Measurements from ENCODE around the gene KIF26B.

The KIF26B gene

DNA sequence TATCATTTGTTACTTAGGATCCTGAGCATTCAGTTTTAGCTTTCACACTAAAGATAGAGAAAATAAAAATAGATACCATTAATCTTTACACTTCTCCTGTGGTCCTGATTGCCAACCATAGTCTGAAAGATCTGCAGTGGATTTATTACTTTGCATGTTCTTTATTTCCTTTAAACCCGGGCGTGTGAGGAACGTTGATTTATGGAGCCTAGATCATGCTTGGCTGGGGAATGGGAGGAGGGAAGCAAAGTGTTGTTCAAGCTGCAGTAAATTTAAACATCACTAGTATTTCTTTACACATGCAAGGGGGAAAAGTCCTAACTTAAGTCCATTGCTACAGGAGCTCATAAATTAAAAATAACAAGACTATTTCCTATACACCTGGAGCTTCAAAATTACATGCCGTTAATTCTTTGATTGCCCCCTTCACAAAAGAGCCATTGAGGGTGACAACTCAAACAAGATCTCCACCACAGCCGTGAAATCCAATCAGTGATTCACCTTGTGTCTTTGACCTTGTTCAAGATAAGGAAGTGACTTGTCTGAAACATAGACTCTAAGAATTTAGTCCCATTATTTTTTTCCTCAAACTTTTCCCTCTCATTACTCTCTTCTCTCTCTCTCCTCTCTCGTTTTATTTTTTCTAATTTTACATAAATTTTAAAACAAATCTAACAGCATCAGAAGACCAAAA, 282.7 kb downstream of the KIF26B start:
- no peak for DNase-seq

DNA sequence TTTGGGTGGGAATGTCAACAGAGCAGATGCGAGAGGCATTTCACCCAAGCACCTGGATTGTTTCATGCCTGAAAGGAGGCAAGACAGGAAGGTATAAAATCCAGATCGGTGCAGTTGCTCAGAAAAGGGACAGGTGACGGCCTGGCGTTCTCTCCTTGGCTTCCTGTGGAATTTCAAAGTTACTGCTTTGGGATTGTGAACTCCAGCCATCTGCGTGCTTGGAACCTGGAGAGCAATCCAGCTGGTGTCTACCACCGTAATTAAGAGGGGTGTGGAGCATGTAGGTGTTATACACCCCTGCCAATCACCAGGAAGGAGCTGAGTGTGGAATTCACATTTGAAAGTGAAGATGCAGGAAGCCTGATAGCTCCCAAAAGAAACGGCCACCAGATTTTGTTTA, 286.1 kb downstream of the KIF26B start:
- no peak for DNase-seq

DNA sequence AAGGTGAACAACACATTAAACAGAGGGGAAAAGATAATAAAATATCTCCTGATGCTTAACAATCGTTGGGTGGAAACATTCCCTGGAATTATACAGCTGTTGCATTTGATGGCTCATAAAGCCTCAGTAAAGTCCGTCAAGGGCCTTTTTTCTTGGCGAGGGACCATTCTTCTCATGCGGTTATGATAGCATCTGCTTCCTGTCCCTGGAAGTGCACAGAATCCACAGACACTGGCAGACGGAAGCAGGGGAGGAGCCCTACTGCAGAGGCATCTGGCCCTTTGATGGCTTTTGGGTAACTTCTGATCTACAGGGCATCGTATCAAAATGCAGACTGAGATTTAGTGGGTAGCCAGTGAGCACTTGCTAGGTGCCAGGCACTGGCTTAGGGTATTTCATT, 286.9 kb downstream of the KIF26B start:
- DNase-seq: no peak

DNA sequence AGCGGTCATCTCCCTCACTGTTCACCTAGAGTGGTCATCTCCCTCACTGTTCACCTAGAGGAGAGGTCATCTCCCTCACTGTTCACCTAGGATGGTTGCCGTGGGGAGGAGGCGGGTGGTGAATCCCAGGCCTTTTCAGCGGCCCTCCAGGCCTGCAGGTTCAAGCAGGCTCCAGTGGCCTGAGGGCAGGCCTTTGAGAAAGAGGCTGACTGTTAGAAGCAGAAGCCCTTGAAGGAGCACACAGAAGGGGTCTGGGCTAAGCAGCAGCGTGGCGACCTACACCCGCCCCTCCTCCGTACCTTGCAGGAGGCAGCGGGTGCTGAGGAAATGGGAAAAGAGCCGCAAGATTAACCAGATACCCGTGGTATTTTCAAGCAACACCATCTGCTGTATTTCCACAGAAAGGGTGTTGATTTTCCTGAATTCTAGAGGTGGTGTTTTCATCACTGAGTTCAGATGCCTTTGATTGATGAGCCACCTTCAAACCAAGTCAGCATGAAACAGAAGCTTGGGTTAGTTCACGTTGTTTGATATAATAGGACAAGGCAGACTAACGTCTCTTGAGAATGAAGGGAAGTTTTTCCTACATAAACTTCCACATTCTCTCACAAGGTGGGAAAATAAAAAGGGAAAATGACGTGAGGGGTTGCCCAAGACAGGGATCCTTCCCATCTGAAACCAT, 289.5 kb downstream of the KIF26B start:
- no peak for DNase-seq

DNA sequence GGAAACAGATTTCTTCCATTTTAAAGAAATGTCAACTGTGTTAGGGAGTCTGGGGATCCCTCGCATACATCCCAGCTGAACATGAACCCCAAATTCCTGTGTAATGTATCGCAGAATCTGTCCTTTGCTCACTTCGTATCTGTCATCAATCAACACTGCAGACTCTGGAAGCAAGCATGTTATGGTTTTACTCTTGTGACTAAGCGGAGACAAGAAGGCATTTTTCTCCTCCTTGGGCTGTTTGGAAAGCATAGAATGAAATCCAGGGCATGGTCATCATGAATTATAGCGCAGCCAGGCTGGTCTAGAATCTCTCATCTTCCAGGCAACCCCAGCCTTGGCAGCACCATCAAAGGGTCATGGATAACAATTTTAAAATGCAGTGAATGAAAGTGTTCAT, 290.2 kb downstream of the KIF26B start:
- DNase-seq: no peak

DNA sequence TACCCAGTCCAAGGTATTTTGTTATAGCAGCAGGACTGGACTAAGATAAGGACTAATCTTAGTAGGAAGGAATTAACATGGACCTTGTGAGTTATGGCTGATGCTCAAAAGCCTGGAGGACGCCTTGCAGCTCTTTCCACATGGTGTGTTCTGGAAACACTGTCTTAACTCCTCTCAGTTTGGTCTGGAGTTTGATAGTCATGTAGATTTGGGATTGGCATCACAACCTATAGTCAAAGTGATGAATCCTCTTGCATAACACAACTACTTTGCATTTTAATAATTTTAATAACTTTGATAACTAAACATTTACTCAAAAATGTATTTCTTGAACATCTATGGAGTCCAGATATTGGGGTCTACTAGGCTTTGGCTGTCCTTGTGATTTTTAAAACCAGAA, 293.7 kb downstream of the KIF26B start:
- no peak for DNase-seq

DNA sequence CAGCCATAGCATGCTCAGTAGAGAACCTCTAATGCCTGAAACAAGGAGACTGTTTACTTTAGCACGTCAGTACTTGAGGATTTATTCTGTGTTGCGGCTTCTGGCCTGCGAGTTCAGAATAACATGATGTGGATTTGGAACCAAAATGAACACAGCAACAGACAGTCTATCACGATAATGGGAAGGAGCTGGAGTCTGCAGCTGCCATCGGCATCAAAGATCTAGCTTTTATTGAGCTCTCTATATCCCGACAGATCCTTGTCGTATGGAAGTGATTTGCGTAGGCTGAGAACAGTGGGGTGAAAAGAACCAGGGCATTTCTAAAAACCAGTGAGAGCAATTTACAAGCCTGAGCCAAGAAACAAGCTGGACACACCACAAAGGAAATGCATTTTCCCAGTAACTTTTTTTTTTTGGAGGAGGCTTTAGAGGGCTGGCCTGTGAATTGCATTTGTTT, 294.2 kb downstream of the KIF26B start:
- no peak for DNase-seq

DNA sequence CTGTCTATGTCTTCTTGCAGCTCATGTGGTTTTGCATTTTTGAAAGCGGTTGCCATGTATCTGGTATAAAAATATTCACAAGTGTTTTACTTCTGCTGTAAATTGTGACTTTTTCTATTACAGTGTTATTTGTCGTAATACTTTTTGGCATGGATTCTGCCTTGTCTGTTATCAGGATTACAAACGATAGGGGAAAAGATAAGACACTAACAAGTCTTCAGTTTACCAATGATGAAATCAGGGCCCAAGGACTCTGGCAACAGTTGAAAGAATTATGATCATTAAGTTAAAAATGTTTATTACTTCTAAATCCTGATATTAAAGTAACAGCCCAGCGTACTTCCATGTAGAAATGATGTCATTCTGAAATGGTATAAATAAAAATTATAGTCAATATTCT, 298.8 kb downstream of the KIF26B start:
- DNase-seq: no peak

DNA sequence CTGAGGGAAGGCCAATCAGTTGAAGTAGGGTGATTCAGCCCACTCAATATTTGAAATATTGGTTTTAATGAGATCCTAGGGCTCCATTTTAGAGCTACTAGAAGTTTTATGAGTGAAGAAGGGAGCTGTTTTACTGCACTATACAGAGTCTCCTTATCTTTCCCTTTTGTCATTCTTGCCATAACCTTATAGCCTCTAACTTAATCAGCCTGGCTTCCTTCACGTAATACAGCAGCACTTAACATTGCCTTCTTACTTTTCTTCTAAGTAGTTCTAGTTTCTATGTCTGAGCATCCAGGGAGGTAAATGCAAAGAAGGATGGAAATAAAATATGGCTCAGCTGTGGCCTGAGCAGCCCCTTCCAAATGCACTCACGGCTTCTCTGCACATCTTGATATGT, 299.3 kb downstream of the KIF26B start:
- DNase-seq: no peak

DNA sequence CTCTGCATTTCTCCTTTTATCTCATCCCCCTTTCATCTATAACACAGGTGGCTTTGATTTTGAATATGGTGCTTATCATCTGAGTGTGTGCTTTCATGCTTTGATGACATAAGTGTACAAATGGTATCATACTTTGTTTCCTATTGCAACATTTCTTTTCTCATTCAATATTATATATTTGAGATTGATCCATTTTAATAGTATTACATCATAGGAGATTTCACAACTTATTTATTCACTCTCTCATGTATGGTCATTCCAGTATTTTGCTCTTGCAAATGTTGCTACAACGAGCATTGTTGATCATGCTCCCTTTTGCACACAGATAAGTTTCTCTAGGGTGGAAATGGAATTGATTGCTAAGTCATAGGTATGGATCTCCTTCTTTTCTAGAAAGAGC, 302.8 kb downstream of the KIF26B start:
- no peak for DNase-seq

DNA sequence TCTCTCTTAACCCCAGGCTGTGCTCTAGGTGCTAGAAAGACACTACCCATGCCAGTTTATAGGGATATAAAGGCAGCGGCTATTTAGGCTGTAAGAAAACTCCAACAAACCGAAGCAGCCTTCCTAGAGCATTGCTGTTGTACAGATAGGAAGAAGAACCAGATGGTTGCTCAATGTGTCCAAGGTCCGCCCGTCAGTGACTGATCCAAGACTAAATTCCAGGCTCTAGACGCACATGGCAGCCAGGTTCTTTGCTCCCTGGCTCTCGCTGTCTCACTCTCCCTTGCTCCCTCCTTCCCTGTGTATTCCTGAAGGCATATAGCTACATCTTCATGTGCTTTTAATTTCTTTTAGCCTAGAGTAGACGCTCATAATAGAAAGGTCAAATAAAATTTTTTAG, 303.4 kb downstream of the KIF26B start:
- DNase-seq: no peak

DNA sequence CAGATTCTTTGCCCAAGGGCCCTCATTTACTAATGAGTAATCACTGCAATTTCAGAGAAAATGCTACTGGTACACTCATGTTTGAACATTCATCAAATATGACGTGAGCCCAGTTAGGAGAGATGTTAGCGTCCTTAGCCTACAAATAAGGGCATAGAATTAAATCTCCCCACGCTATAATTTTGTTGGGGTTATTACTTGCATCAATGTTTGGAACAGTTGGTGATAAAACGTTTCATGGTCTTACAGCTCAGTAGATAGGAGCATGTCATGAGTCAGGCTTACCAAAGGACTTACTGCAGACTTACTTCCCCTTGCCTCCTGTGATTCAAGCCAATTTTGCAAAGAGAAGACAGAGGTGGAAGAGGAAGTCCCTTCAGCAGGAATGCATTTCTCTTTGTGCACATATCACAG, 304.0 kb downstream of the KIF26B start:
- DNase-seq: no peak

DNA sequence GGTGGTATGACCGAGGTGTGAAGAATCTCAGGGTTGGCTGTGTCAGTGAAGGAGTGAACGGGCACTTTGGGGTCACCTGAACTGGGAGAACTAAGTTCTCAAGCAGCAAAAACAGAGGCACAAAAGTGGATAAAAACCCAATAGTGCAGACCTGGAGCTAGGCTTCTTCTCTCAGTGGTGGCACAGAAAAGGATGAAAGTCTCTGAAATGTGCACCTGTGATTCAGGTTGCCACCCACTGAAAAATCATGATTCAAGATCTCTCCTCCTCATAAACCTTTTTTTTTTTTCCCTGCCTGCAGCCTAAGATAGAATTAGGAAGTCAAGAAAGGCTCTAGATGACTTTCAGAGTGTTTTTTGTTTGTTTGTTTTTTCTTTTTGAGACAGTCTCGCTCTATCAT, 304.8 kb downstream of the KIF26B start:
- DNase-seq: no peak

DNA sequence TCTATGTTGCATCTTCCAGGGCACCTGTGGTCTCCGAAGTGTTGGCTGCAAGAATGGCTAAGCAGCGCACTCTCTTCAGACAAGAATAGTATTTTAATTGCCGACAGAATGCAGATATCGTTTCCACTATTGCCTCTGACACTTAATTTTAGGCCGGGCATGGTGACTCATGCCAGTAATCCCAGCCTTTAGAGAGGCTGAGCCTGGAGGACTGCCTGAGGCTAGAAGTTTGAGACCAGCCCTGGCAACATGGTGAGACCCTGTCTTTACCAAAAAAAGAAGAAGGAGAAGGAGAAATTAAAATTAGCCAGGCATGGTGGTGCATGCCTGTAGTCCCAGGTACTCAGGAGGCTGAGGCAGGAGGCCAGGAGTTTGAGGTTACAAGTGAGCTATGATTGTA, 306.9 kb downstream of the KIF26B start:
- DNase-seq: no peak

DNA sequence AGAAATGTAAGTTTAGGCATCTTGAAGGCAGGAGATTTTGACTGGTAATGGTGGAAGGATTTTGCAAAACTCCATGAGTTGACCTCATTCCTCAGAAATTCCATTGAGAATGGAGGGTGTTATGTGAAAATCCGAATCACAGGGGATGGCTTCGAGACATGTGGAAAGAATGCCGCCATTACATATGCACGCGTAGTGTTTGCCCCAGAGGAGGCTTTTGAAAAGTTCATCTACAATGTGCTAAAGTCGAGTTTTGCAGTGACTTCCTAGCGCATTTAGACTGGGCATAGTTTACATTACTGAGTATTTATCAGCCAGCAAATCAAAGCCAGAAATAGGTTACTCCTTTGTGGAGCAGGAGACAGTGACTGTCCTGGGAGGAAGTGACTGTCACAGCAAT, 307.4 kb downstream of the KIF26B start:
- DNase-seq: no peak

DNA sequence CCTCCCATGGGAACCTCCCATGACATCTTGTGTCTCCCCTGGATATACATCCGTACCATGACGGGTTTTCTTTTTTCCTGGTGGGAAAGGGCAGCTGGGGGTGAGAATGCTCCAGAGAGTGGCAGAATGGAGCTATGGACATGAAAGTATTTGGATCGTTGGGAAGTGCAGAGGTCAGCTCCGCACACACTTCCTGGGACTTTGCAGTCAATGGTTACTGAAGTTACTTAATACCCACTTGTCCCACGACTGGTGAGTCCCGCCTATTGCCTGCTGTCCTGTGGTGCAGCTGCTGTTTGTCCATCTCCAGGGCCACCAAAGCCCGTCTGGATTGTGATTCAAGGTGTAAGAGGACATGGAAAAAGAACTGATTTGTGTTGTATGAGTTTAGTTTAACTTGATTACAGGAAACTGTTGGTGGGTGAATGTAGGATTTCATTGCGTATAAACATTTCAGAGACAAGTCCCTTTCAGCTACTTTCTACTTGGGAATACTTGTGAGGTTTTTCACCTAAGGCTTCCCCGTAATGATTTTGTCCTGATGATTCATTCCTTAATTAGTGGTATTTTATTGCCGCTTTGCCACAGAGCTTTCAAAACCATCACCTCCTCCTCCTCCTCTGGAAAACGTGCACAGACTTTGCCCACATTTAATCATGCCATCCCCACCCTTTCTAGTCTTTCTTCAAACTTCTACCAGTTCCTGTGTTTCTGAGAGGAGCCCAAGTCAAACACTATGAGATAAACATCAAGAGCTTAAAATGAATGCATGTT, 308.8 kb downstream of the KIF26B start:
- no peak for DNase-seq

DNA sequence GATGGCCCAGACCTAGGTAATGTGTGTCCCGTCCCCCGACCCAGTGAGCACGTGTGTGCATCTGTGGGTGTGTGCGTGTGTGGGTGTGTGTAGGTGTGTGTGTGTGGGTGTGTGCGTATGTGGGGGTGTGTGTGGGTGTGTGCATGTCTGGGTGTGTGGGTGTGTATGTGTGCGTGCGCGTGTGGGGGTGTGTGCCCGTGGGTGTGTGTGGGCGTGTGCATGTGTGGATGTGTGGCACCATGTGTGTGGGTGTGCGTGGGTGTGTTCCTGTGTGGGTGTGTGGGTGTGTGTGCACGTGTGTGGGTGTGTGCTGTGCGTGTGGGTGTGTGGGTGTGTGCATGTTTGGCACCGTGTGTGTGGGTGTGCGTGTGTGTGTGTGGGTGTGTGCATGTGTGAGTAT, 309.5 kb downstream of the KIF26B start:
- DNase-seq: no peak

DNA sequence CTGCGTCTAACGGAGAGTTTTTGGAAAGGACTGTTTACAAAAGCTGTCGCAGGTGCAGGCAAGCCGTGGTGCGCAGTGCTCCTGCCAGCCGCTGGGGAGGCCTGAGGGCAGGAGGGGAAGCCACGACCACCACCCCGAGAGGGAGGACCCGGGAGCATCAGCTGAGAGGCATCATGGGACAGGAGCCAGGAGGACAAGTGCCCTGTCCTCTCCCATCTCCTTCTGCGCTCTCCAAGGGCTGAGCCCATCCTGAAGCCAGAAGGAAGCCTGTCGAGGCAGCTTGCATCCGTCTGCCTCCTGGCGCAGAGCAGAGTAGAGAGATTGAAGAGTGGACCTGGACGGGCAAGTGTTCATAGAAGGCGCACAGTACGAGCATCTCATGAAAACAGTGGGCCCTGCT, 310.9 kb downstream of the KIF26B start:
- DNase-seq: no peak

DNA sequence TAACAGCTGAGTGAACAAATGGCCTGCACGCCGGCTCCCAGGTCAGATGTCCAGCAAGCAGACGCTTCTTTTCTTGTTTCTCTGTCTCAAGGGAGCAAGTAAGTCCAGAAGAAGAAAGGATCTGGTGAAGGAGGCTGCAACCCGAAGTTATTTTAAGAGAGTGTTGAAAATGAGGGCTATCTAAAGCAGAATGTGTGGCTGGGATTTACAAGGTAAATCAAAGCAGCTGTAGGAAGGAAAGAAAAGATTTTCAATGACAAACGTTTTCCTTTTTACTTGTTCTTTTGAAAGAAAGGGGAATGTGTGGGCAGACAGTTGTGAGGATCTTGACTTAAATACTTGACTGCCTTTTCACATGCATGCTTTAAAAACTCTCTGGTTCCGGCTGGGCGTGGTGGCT, 311.5 kb downstream of the KIF26B start:
- DNase-seq: no peak

DNA sequence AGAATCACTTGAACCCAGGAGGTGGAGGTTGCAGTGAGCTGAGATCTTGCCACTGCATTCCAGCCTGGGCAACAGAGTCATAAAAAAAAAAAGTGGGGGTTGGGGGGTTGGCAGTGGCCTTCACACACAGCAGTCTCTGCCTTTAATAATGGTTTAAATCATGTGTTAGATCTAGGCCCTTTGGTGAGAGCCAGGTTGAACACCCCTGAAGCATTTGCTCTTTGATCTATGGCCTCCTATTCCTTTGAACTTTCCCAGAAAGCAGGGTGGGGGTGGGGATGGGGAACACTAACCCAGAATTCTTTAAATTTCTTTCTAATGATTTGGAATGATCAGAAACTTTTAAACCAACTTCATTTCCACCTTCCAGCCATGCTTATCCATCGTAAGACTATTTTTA, 313.0 kb downstream of the KIF26B start:
- no peak for DNase-seq

DNA sequence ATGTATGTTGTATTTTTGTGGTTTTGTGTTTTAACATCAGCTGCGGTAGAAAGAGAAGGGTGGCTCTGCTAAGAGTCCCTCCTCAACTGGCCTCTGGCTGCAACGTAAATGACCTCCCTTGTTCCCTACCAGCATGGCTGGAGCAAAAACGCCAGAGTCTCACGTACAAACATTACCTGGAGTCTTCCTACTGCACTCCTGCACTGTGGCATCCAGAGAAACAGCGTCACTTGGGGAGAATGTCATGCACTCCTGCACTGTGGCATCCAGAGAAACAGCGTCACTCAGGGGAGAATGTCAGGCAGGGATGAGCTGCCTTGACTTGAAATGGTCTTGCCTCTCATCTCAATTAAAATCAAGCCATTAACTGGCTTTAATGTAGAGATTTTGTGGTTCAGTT, 314.2 kb downstream of the KIF26B start:
- DNase-seq: no peak

DNA sequence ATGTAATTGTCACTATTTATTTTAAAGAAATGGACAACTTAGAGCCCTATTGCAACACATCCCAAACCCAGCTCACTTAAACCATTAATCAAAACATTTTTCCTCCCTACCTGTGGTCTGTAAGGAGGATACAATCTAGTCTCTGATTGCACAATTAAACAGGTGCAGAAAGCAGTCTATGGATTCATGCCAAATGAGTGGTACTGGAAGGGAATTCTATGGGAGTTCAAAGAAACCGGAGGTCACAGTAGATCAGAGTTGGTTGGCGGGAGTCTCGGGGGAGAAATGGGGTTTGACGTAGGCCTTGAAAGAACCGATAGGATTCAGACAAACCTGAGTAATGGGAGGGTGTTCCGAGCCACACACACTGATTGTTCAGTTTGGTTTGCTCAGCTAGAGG, 314.9 kb downstream of the KIF26B start:
- DNase-seq: no peak

DNA sequence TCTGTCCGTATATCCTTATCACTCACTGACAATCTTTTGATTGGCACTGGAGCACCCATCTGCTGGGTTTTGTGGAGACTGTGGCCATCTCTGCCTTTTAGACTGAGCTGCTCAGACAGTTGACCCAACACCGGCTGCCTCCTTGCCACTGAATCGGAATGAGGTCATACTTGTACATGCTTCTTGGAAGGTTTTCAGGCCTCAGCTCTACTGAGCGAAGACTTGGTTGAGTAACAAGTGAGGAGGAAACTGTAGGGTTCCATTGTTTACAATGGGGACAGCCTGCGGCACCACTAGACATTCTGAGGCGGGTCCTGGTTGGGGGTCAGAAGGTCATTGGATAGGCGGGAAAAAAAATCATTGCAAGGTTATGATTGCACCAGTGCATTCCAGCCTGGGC, 320.3 kb downstream of the KIF26B start:
- peak; percentile 45 for DNase-seq

DNA sequence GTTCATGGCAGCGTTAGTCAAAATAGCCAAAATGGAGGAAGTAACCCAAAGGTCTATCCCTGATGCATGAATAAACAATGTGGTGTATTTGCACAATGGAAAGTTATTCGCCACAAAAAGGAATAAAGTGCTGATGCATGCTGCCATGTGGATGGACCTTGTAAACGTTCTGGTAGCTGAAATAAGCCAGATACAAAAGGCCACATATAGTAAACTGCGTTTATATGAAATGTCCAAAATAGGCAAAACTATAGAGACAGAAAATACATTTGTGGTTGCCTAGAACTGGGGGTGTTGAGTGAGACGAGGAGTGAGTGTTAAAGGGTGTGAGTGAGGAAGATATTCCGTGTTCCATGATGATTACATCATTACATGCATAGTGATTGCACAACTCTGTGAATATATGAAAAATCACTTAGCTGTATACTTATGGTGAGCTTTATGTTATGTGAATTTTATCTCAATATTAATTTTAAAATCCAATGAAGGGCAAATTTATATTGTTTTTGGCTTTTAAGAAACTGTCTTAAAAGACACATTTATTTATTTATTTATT, 321.3 kb downstream of the KIF26B start:
- no peak for DNase-seq
